Osteocyte (in vitro differentiated cells): ENCODE measurements around the gene PRKCE. TPM values are rescaled to one million over a fixed set of nuclear protein-coding genes. Genes with fewer than 3 reads are reported as not detected.
A peak's percentile ranks its signal among the peaks of the same experiment; 100 is the strongest.

Experiments used
- DNase-seq: peaks from one replicate; pipeline ENCODE4 v3.0.0; 2021; ENCODE audit warnings: mixed read lengths; ENCODE audit not compliant: unreplicated experiment; ENCODE audit errors: extremely low spot score
- H3K27ac Mint-ChIP-seq: one replicate; pipeline ENCODE4 v1.8.0; 2021; ENCODE audit warnings: mild to moderate bottlenecking, mixed read lengths; ENCODE audit not compliant: unreplicated experiment
- H3K27me3 Mint-ChIP-seq: one replicate; pipeline ENCODE4 v1.8.0; 2021; ENCODE audit warnings: mixed read lengths; ENCODE audit not compliant: unreplicated experiment
- H3K36me3 Mint-ChIP-seq: one replicate; pipeline ENCODE4 v1.8.0; 2021; ENCODE audit warnings: mixed read lengths; ENCODE audit not compliant: unreplicated experiment
- H3K4me1 Mint-ChIP-seq: one replicate; pipeline ENCODE4 v1.8.0; 2021; ENCODE audit warnings: mixed read lengths; ENCODE audit not compliant: unreplicated experiment
- H3K4me3 Mint-ChIP-seq: one replicate; pipeline ENCODE4 v1.8.0; 2021; ENCODE audit warnings: mild to moderate bottlenecking, moderate library complexity, mixed read lengths; ENCODE audit not compliant: unreplicated experiment
- H3K9me3 Mint-ChIP-seq: one replicate; pipeline ENCODE4 v1.8.0; 2021; ENCODE audit warnings: mixed read lengths; ENCODE audit not compliant: unreplicated experiment
- total RNA-seq: library from RNA; stranded (reverse); gene quantifications from 2 replicates; pipeline ENCODE4 v1.2.1, GENCODE V29; 2021
- TF ChIP-seq, protein P1 (sequence below): fragments of 200-600 bp; sonication (generic); IDR thresholded peaks from 2 replicates; pipeline ENCODE4 v1.5.0; 2021; ENCODE audit warnings: antibody characterized with exemption, mild to moderate bottlenecking, moderate library complexity

Gene PRKCE
- total RNA-seq, 1 donor from 2014 or later: 13.8 TPM

DNA sequence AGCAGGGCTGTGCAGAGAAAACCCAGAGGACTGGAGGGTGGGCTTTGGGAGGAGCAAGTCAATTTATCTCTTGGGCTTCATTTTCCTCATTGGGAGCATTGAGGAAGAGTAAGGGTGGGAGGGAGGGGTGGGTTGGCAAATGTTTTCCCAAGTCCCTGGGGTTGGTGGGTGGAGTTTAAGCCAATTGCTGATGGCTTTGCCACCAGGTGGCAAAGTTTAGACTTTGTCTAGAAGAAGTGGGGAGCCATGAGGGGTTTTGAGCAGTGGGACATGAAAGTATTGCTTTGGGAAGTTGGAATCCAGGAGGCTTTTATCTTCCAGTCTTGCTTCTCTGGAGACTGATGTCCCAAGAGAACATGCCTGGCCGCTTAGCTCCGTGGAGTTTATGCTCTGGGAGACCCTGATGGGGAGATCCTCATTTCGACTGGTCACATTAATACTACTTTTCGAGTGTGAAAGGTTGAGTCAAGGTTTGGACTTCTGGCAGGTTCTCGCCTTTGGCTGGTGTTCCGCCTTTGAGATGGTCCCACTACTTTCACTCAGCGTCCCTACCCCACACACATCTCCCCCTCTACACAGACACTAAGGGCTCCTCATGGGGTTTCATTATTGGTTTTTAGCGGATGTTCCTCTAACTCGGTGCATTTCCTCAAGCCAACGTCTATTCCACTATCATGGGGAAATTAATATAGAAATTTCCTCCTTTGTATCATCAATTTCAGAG lies 126.7 kb downstream of the PRKCE start:
- no peak for DNase-seq
- Mint-ChIP-seq H3K4me3 (no peak overlapping the region), H3K9me3 (no peaks in the 10 kb centered on the region), H3K36me3 (no peaks in the 10 kb centered on the region), H3K27ac (no peak overlapping the region), H3K27me3 (no peaks in the 10 kb centered on the region), H3K4me1 (peaks cover 6% of the 10 kb centered on the region)
- TF ChIP-seq, protein P1, sequence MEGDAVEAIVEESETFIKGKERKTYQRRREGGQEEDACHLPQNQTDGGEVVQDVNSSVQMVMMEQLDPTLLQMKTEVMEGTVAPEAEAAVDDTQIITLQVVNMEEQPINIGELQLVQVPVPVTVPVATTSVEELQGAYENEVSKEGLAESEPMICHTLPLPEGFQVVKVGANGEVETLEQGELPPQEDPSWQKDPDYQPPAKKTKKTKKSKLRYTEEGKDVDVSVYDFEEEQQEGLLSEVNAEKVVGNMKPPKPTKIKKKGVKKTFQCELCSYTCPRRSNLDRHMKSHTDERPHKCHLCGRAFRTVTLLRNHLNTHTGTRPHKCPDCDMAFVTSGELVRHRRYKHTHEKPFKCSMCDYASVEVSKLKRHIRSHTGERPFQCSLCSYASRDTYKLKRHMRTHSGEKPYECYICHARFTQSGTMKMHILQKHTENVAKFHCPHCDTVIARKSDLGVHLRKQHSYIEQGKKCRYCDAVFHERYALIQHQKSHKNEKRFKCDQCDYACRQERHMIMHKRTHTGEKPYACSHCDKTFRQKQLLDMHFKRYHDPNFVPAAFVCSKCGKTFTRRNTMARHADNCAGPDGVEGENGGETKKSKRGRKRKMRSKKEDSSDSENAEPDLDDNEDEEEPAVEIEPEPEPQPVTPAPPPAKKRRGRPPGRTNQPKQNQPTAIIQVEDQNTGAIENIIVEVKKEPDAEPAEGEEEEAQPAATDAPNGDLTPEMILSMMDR: no peak

DNA sequence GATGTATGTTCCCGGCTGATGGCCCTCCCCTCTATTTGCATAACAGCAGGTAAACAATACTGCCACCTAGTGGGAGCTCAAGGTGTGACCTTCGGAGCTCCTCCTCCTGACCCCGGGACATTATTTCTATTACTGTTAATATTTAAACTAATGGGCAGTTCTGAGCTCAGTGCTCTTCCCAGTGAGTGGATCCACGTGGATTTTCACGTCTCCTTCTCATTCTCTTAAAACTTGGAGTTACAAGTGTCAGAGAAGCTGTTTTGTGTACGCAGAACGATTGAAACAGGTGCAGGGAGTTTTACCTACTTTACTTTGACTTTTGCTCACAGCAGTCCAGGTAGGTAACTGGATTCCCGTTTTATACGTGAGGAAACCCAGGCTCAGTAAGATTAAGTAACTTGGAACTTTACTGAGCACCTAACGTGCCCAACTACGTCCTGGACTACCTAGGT lies 127.3 kb downstream of the PRKCE start:
- DNase-seq: no peak

DNA sequence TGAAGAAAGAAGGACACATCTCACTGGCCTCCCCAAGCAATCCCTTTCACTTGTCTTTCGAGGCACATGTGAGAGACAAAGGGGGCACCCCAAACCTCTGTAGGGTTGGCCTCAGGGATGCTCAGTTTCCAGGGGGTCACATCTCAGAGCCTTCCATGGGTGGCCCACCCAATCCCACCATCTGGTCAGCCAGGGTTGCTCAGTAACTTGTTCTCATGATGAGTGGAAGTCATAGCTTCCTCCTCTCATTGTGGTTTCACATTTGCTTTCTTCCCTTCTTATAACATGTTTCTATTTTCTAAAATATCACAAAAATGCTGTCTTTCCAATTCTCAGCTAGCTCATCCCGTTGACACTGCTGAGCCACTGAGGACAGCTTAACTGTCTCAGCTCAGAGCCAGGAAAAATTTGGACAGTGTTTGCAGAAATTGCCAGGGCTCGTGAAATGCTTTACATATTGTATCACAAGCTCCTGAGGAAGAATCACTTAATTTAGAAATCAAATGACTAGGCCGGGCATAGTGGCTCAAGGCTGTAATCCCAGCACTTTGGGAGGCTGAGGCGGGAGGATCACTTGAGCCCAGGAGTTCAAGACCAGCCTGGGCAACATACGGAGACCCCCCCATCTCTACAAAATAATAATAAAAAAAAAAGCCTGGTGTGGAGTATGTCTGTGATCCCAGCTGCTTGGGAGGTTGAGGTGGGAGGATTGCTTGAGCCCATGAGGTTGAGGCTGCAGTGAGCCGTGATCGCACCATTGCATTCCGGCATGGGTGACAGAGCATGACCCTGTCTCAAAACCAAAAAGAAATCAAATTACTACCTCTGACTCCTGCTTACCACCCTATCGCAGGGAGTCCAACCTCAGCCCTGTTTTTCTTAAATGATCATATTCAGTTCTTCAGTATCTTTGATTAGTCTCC lies 129.3 kb downstream of the PRKCE start:
- H3K9me3 Mint-ChIP-seq: no peaks in the 10 kb centered on the region
- no peaks in the 10 kb centered on the region for H3K36me3 Mint-ChIP-seq
- peaks cover 3% of the 10 kb centered on the region for H3K4me1 Mint-ChIP-seq
- no peak overlapping the region for H3K27ac Mint-ChIP-seq
- TF ChIP-seq, protein P1: no peak
- H3K4me3 Mint-ChIP-seq: no peak overlapping the region
- DNase-seq: no peak
- H3K27me3 Mint-ChIP-seq: no peaks in the 10 kb centered on the region

More for the DNA sequence above, 127.3 kb downstream of the PRKCE start:
- TF ChIP-seq, protein P1: peak; percentile 64
- no peak overlapping the region for H3K4me3 Mint-ChIP-seq
- H3K4me1 Mint-ChIP-seq: peaks cover 6% of the 10 kb centered on the region
- no peak overlapping the region for H3K27ac Mint-ChIP-seq
- H3K9me3 Mint-ChIP-seq: no peaks in the 10 kb centered on the region
- no peaks in the 10 kb centered on the region for H3K27me3 Mint-ChIP-seq
- no peaks in the 10 kb centered on the region for H3K36me3 Mint-ChIP-seq

DNA sequence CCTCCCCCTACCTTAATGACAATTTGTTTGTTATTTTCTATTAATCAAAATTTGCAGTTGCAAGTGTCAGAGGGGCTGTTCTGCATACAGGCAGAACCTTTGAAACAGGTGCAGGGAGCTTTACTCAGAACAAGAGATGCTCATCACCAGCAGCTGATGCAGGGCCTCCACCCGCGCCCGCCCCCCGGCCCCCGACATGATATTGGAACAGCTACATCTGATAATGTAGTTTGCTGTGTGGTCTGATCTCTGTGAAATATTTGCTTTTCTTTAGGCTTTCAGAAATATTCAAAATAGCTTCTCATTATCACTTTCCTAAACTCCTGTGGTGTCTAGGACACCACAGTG lies 130.0 kb downstream of the PRKCE start:
- DNase-seq: no peak
- Mint-ChIP-seq H3K9me3 (no peaks in the 10 kb centered on the region), H3K27me3 (no peaks in the 10 kb centered on the region), H3K4me1 (peaks cover 1% of the 10 kb centered on the region), H3K27ac (no peak overlapping the region), H3K4me3 (no peak overlapping the region), H3K36me3 (no peaks in the 10 kb centered on the region)
- TF ChIP-seq, protein P1: no peak

DNA sequence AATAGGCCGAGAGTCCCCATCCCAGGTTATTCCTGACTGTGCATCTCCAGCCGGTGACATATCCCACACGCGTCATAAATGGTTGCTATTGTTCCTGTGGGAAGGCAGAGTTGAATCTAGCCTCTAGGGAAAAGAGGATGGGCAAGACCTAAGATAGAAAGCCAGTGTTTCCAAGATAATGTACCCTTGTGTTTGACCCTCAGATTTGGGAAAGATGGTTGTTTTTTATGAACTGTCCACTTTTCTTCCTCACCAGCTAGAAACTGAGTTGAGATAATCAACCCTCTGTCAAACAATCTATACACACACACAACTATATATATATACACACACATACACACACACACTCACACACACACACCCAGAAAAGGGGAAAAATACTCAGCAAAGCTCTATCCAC lies 131.0 kb downstream of the PRKCE start:
- Mint-ChIP-seq H3K4me3 (no peak overlapping the region), H3K4me1 (peaks cover 1% of the 10 kb centered on the region), H3K27ac (no peak overlapping the region), H3K36me3 (no peaks in the 10 kb centered on the region), H3K27me3 (no peaks in the 10 kb centered on the region), H3K9me3 (no peaks in the 10 kb centered on the region)
- TF ChIP-seq, protein P1: no peak
- no peak for DNase-seq
